22Rv1 (cell line): ENCODE measurements around the gene RAP1GAP2.

Experiments
- H3K27ac ChIP-seq: fragments of 450-650 bp; 2 replicates; pipeline ENCODE4 v1.5.1; 2017
- CTCF ChIP-seq: fragments of 450-650 bp; IDR thresholded peaks from 2 replicates; pipeline ENCODE4 v1.5.1; 2017; ENCODE audit warnings: mild to moderate bottlenecking
- ZFX ChIP-seq: fragments of 450-650 bp; IDR thresholded peaks from 2 replicates; pipeline ENCODE4 v1.6.1; 2017; ENCODE audit warnings: antibody characterized with exemption, borderline replicate concordance

Gene RAP1GAP2

GRCh38 chr17:2945299-2945698 lies 149.1 kb downstream of the RAP1GAP2 start:
- no peak for TF ChIP-seq CTCF
- TF ChIP-seq ZFX = no peak
- H3K27ac ChIP-seq = no peak overlapping the region

GRCh38 chr17:2946144-2946543 lies 149.9 kb downstream of the RAP1GAP2 start:
- H3K27ac ChIP-seq = no peak overlapping the region
- TF ChIP-seq CTCF = no peak
- TF ChIP-seq ZFX = no peak

GRCh38 chr17:2947588-2947950 lies 151.3 kb downstream of the RAP1GAP2 start:
- TF ChIP-seq CTCF (no peak), ZFX (no peak)
- H3K27ac ChIP-seq = no peak overlapping the region

GRCh38 chr17:2947996-2948550 lies 151.8 kb downstream of the RAP1GAP2 start:
- no peak for TF ChIP-seq CTCF
- TF ChIP-seq ZFX = no peak
- no peak overlapping the region for H3K27ac ChIP-seq

GRCh38 chr17:2948721-2949468 lies 152.7 kb downstream of the RAP1GAP2 start:
- no peak overlapping the region for H3K27ac ChIP-seq
- TF ChIP-seq ZFX (no peak), CTCF (no peak)

- H3K27ac ChIP-seq = no peak overlapping the region
- TF ChIP-seq ZFX (no peak), CTCF (no peak)
Observed at GRCh38 chr17:2949469-2950044, 153.3 kb downstream of the RAP1GAP2 start.

- no peak overlapping the region for H3K27ac ChIP-seq
- TF ChIP-seq CTCF = no peak
- no peak for TF ChIP-seq ZFX
Observed at GRCh38 chr17:2950846-2951245, 154.6 kb downstream of the RAP1GAP2 start.
